Stomach (tissue), 9 donors: ENCODE measurements around the gene STAC3. TPM values are rescaled to one million over a fixed set of nuclear protein-coding genes. Genes with fewer than 3 reads are reported as not detected.

Experiments used
- DNase-seq, 2 donors: peaks; one replicate each; pipeline versions ENCODE4 v3.0.0 to v3.0.0-alpha.2; 2013 to 2019
- H3K27ac ChIP-seq, 5 donors: fragments of 200-600 bp in 4 of 5; sonication (generic) in 4 of 5; one replicate each; pipeline ENCODE4 v1.5.1; 2013 to 2019; ENCODE audit warnings: mild to moderate bottlenecking in 1 of 5, moderate library complexity in 1 of 5
- H3K27me3 ChIP-seq, 3 donors: fragments of 200-600 bp; sonication (generic); one replicate each; pipeline ENCODE4 v1.5.1; 2017 to 2019; ENCODE audit warnings: mixed run types in 1 of 3
- H3K36me3 ChIP-seq, 4 donors: fragments of 200-600 bp; sonication (generic); 1 replicate in 3 of 4; 2 replicates in 1 of 4; pipeline ENCODE4 v1.5.1; 2016 to 2019
- H3K4me1 ChIP-seq, 4 donors: fragments of 200-600 bp; sonication (generic); one replicate each; pipeline ENCODE4 v1.5.1; 2016 to 2019
- H3K4me3 ChIP-seq, 4 donors: fragments of 200-600 bp; sonication (generic) in 3 of 4; one replicate each; pipeline ENCODE4 v1.5.1; 2016 to 2019; ENCODE audit warnings: mild to moderate bottlenecking in 1 of 4
- H3K9me3 ChIP-seq, 4 donors: fragments of 200-600 bp; sonication (generic); one replicate each; pipeline ENCODE4 v1.5.1; 2016 to 2019
- EP300 ChIP-seq: sonication (generic); formaldehyde crosslinking; IDR thresholded peaks from one replicate; pipeline ENCODE4 v1.6.1; 2017; ENCODE audit warnings: antibody characterized with exemption
- POLR2A ChIP-seq, 4 donors: fragments of 450-650 bp; IDR thresholded peaks; one replicate each; pipeline ENCODE4 v1.6.1; 2016; ENCODE audit warnings: antibody characterized with exemption in 4 of 4, control low read depth in 2 of 4, mild to moderate bottlenecking in 1 of 4, moderate library complexity in 1 of 4
- POLR2AphosphoS5 ChIP-seq, 3 donors: sonication (generic); formaldehyde crosslinking; IDR thresholded peaks; one replicate each; pipeline ENCODE4 v1.6.1; 2016; ENCODE audit warnings: antibody characterized with exemption in 3 of 3
- WGBS, 5 donors: extraction: QIAGEN DNeasy Blood & Tissue Kit in 3 of 5; methylation state at CpG; one replicate each; pipeline versions ENCODE4 v1.1.5 to v1.1.7; 2013 to 2018; 5-methylcytosine and 5-hydroxymethylcytosine counted together
- intact Hi-C: fragments of 100-400 bp; cut with DNase I; formaldehyde crosslinking; loops from one replicate; pipeline ENCODE4 v1.15.1; 2023; ENCODE audit warnings: low total_unique reads
- polyA plus RNA-seq, 3 donors: library from polyadenylated mRNA; stranded (reverse); fragments of 200-250 nt; gene quantifications; one replicate each; pipeline ENCODE4 v1.2.3, GENCODE V29; 2013
- total RNA-seq, 5 donors: library from RNA; depleted of rRNA; stranded (reverse); fragments of >200 nt; gene quantifications; one replicate each; pipeline versions ENCODE4 v1.1.0 to v1.2.3, GENCODE V29; 2014 to 2016
- TF ChIP-seq, protein P1 (sequence below), 7 experiments: fragments of 450-650 bp in 4 of 7; fragments of 200-600 bp in 3 of 7; sonication (generic) in 3 of 7; IDR thresholded peaks; one replicate each; pipeline ENCODE4 v1.5.1; 2016 to 2019; ENCODE audit warnings: antibody characterized with exemption in 7 of 7, control low read depth in 2 of 7, mild to moderate bottlenecking in 1 of 7
- donor health status: healthy with polysubstance abuse.
- donor health status: Bipolar disorder and iron deficiency.
- donor health status: healthy.

STAC3 gene
- total and polyA plus RNA-seq, 8 donors, result 0.55 to 5.1 (median 2.3) TPM; not detected in 1

- Histone ChIP-seq H3K27me3 (no peaks in the 10 kb centered on the region), H3K4me1 (peaks cover 0 to 12% (median 2%) of the 10 kb centered on the region in 4 donors), H3K9me3 (no peaks in the 10 kb centered on the region), H3K4me3 (no peak overlapping the region), H3K27ac (no peak overlapping the region), H3K36me3 (peaks cover 25 to 90% (median 85%) of the 10 kb centered on the region in 4 donors)
- TF ChIP-seq POLR2A (IDR thresholded peaks at IDR 0.05), result no peak
- no peak for TF ChIP-seq EP300
- TF ChIP-seq, protein P1, sequence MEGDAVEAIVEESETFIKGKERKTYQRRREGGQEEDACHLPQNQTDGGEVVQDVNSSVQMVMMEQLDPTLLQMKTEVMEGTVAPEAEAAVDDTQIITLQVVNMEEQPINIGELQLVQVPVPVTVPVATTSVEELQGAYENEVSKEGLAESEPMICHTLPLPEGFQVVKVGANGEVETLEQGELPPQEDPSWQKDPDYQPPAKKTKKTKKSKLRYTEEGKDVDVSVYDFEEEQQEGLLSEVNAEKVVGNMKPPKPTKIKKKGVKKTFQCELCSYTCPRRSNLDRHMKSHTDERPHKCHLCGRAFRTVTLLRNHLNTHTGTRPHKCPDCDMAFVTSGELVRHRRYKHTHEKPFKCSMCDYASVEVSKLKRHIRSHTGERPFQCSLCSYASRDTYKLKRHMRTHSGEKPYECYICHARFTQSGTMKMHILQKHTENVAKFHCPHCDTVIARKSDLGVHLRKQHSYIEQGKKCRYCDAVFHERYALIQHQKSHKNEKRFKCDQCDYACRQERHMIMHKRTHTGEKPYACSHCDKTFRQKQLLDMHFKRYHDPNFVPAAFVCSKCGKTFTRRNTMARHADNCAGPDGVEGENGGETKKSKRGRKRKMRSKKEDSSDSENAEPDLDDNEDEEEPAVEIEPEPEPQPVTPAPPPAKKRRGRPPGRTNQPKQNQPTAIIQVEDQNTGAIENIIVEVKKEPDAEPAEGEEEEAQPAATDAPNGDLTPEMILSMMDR (IDR thresholded peaks at IDR 0.05), result no peak
- TF ChIP-seq POLR2AphosphoS5 (IDR thresholded peaks at IDR 0.05), result no peak
- WGBS, 5 donors, result 89 to 98% (median 95%) methylated on average over 2 of the region's 2 CpGs
- DNase-seq, result no peak
- intact Hi-C loops, result no loop called here
Measured at GRCh38 chr12:57263096-57263495, 12.1 kb upstream of the STAC3 start.

- no peaks in the 10 kb centered on the region for H3K9me3 ChIP-seq
- peaks cover 0 to 12% (median 2%) of the 10 kb centered on the region in 4 donors for H3K4me1 ChIP-seq
- intact Hi-C loops, result no loop called here
- peaks cover 30 to 90% (median 85%) of the 10 kb centered on the region in 4 donors for H3K36me3 ChIP-seq
- DNase-seq, result no peak
- no peak overlapping the region for H3K4me3 ChIP-seq
- no peak overlapping the region for H3K27ac ChIP-seq
- H3K27me3 ChIP-seq, result no peaks in the 10 kb centered on the region
- 81 to 88% (median 87%) methylated on average over 3 of the region's 3 CpGs for WGBS, 5 donors
- TF ChIP-seq, protein P1 (IDR thresholded peaks at IDR 0.05), result no peak
- TF ChIP-seq POLR2A (IDR thresholded peaks at IDR 0.05), result no peak
- no peak for TF ChIP-seq POLR2AphosphoS5 (IDR thresholded peaks at IDR 0.05)
- no peak for TF ChIP-seq EP300
Measured at GRCh38 chr12:57262126-57262822, 11.3 kb upstream of the STAC3 start.

- TF ChIP-seq, protein P1 (IDR thresholded peaks at IDR 0.05), result no peak
- TF ChIP-seq POLR2AphosphoS5 (IDR thresholded peaks at IDR 0.05) (no peak), POLR2A (IDR thresholded peaks at IDR 0.05) (no peak), EP300 (no peak)
- DNase-seq, result no peak
- H3K36me3 ChIP-seq, result peaks cover 32 to 90% (median 85%) of the 10 kb centered on the region in 4 donors
- H3K9me3 ChIP-seq, result no peaks in the 10 kb centered on the region
- H3K27ac ChIP-seq, result no peak overlapping the region
- intact Hi-C loops, result no loop called here
- no peaks in the 10 kb centered on the region for H3K27me3 ChIP-seq
- peaks cover 0 to 12% (median 2%) of the 10 kb centered on the region in 4 donors for H3K4me1 ChIP-seq
- 53 to 74% (median 72%) methylated on average over 2 of the region's 2 CpGs for WGBS, 5 donors
- no peak overlapping the region for H3K4me3 ChIP-seq
Measured at GRCh38 chr12:57261428-57261865, 10.5 kb upstream of the STAC3 start.

GRCh38 chr12:57260366-57260765 lies 9.4 kb upstream of the STAC3 start:
- no peaks in the 10 kb centered on the region for H3K9me3 ChIP-seq
- H3K4me1 ChIP-seq, result peaks cover 0 to 12% (median 2%) of the 10 kb centered on the region in 4 donors
- intact Hi-C loops, result no loop called here
- H3K27ac ChIP-seq, result no peak overlapping the region
- TF ChIP-seq POLR2AphosphoS5 (IDR thresholded peaks at IDR 0.05), result no peak
- TF ChIP-seq, protein P1 (IDR thresholded peaks at IDR 0.05), result no peak
- no peak for TF ChIP-seq POLR2A (IDR thresholded peaks at IDR 0.05)
- no peak for TF ChIP-seq EP300
- DNase-seq, result no peak
- H3K4me3 ChIP-seq, result no peak overlapping the region
- peaks cover 39 to 90% (median 85%) of the 10 kb centered on the region in 4 donors for H3K36me3 ChIP-seq
- H3K27me3 ChIP-seq, result no peaks in the 10 kb centered on the region
- 90 to 94% (median 93%) methylated on average over 4 of the region's 4 CpGs for WGBS, 5 donors
